ENCODE measurements around the gene ZNF576. TPM values are rescaled to one million over a fixed set of nuclear protein-coding genes. Genes with fewer than 3 reads are reported as not detected.

Gene ZNF576
- total and polyA plus RNA-seq, 9 of the 15 experiments (the other 6 are each of a cell fraction or from before 2014, with no cell fraction given) = 6.8 to 18.2 (median 12.2) TPM

DNA sequence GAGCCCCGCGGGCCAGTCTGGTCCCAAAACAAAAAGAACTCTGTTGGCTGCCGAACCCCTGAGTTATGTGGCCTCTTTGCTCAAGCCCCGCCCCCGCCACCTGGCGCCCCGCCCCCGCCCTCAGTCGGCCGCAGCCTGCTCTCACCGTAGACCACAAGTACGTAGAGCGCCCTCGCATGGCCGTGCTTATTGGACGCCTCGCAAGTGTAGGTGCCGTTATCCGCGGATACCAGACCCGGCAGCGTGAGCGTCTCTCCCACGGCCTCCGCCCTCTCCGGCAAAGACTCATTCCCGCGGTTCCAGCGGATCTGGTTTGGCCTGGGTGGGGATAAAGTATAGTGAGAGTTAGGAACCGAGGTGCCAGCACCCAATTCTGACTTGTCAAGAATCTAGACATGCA, 28.5 kb downstream of the ZNF576 start (continued):
- TF ChIP-seq UBTF (IDR thresholded peaks at IDR 0.05; ENCODE audit: borderline replicate concordance in 1 of 2, low read depth in 2 of 2, low read length in 2 of 2) (peak; percentile 65 to 68; a peak in 1 of 4 replicates), TCF3 (CRISPR knock-in tag; IDR thresholded peaks at IDR 0.05) (peak; percentile 63), POLR2G (IDR thresholded peaks at IDR 0.05; ENCODE audit: low read depth, low read length) (peak; percentile 42; the same call in 1 of the 2 replicates), RFX7 (CRISPR knock-in tag; IDR thresholded peaks at IDR 0.05) (no peak), JUND (IDR thresholded peaks at IDR 0.05; ENCODE audit: borderline replicate concordance, low read depth, low read length) (no peak), JUND (tag; IDR thresholded peaks at IDR 0.05; ENCODE audit: borderline replicate concordance, low read depth, low read length) (peak; percentile 18; the same call in 1 of the 3 replicates), SIRT6 (IDR thresholded peaks at IDR 0.05; ENCODE audit: low read depth, low read length) (no peak), RB1 (IDR thresholded peaks at IDR 0.05; ENCODE audit: low read depth) (peak; percentile 41; the same call in 1 of the 2 replicates), TBP (optimal IDR thresholded peaks at IDR 0.05; ENCODE audit: low read depth, low read length) (peak; percentile 58), HNRNPLL (IDR thresholded peaks at IDR 0.05; ENCODE audit: low read depth, low read length, poor library complexity, severe bottlenecking) (peak; percentile 49), MAX (CRISPR knock-in tag; IDR thresholded peaks at IDR 0.05) (peak; percentile 69), JUN (IDR thresholded peaks at IDR 0.05; ENCODE audit: borderline replicate concordance, low read depth, low read length) (no peak), JUN (CRISPR knock-in tag; IDR thresholded peaks at IDR 0.05; ENCODE audit: borderline replicate concordance) (no peak), AFF1 (IDR thresholded peaks at IDR 0.05; ENCODE audit: low read depth in 1 of 2, partially characterized antibody in 2 of 2) (no peak), TEAD1 (CRISPR knock-in tag; IDR thresholded peaks at IDR 0.05) (0 out of 4 replicates have a peak, but pooled peaks have one; percentile 39 to 54), CBFA2T3 (IDR thresholded peaks at IDR 0.05) (peak; percentile 42; the same call in 1 of the 2 replicates), RBM25 (IDR thresholded peaks at IDR 0.05; ENCODE audit: low read depth, low read length, severe bottlenecking) (peak; percentile 38), ARID1B (IDR thresholded peaks at IDR 0.05) (peak; percentile 18; the same call in 1 of the 2 replicates)
- TF ChIP-seq, protein P1, sequence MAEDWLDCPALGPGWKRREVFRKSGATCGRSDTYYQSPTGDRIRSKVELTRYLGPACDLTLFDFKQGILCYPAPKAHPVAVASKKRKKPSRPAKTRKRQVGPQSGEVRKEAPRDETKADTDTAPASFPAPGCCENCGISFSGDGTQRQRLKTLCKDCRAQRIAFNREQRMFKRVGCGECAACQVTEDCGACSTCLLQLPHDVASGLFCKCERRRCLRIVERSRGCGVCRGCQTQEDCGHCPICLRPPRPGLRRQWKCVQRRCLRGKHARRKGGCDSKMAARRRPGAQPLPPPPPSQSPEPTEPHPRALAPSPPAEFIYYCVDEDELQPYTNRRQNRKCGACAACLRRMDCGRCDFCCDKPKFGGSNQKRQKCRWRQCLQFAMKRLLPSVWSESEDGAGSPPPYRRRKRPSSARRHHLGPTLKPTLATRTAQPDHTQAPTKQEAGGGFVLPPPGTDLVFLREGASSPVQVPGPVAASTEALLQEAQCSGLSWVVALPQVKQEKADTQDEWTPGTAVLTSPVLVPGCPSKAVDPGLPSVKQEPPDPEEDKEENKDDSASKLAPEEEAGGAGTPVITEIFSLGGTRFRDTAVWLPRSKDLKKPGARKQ (CRISPR knock-in tag; IDR thresholded peaks at IDR 0.05) = no peak
